Hepatocyte (in vitro differentiated cells): ENCODE results near the gene GAA.

Source experiments
- EZH2 ChIP-seq: fragments of 200-600 bp; sonication (generic); IDR thresholded peaks from 2 replicates; pipeline ENCODE4 v1.6.1; 2016; ENCODE audit warnings: antibody characterized with exemption, mild to moderate bottlenecking, borderline replicate concordance
- EZH2phosphoT487 ChIP-seq: fragments of 200-600 bp; sonication (generic); IDR thresholded peaks from one replicate; pipeline ENCODE4 v1.6.1; 2018; ENCODE audit warnings: antibody characterized with exemption, mild to moderate bottlenecking, low read depth, moderate library complexity; ENCODE audit not compliant: unreplicated experiment, severe bottlenecking
- TF ChIP-seq, protein P1 (sequence below): fragments of 200-600 bp; sonication (generic); IDR thresholded peaks from 2 replicates; pipeline ENCODE4 v1.5.1; 2016; ENCODE audit warnings: antibody characterized with exemption, mild to moderate bottlenecking; ENCODE audit not compliant: poor library complexity

DNA sequence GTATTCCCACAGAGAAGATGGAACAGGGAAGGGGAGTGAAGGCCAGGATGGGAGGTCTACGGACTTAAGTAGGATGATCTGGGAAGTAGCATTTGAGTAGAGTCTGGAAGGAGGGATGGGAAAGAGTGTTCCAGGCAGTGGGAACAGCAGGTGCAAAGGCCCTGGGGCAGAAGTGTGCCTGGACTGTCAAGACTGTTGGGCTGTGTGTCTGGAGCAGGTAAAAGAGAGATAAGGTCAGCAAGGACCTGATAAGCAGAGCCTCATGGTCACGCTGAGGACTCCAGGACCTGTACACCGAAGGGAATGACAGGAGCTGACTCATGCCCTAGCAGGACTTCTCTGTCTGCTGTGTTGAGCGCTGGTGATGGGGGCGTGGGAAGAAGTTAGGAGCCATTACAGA, 67.7 kb downstream of the GAA start:
- TF ChIP-seq, protein P1, sequence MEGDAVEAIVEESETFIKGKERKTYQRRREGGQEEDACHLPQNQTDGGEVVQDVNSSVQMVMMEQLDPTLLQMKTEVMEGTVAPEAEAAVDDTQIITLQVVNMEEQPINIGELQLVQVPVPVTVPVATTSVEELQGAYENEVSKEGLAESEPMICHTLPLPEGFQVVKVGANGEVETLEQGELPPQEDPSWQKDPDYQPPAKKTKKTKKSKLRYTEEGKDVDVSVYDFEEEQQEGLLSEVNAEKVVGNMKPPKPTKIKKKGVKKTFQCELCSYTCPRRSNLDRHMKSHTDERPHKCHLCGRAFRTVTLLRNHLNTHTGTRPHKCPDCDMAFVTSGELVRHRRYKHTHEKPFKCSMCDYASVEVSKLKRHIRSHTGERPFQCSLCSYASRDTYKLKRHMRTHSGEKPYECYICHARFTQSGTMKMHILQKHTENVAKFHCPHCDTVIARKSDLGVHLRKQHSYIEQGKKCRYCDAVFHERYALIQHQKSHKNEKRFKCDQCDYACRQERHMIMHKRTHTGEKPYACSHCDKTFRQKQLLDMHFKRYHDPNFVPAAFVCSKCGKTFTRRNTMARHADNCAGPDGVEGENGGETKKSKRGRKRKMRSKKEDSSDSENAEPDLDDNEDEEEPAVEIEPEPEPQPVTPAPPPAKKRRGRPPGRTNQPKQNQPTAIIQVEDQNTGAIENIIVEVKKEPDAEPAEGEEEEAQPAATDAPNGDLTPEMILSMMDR = no peak
- TF ChIP-seq EZH2phosphoT487 (no peak), EZH2 (no peak)
